Measurements from ENCODE around the gene HADHA.
A peak's percentile ranks its signal among the peaks of the same experiment; 100 is the strongest.

HADHA gene

GRCh38 chr2:26190369-26190768 lies 54.1 kb downstream of the HADHA start:
- DNase-seq = no peak

GRCh38 chr2:26189751-26190150 lies 54.7 kb downstream of the HADHA start:
- no peak for DNase-seq

DNA sequence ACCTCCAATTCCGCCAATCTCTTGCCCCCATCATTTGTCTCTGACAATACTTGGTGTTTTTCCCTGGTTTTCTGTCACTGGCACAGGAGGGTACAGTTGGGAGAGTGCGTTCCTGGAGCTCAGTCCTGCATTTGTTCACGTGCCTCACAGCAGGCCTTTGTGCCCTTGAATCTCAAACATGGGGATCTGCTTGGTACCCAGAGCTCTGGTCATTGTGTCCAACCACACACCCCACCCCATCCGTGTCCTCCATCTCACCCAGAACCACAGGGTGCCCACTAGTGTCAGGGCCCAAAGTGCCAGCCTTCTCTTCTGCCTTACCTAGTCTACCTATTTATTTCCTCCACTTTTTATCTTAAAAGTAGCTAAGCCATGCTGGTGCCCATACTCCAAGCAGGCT lies 55.3 kb downstream of the HADHA start:
- DNase-seq = no peak

DNA sequence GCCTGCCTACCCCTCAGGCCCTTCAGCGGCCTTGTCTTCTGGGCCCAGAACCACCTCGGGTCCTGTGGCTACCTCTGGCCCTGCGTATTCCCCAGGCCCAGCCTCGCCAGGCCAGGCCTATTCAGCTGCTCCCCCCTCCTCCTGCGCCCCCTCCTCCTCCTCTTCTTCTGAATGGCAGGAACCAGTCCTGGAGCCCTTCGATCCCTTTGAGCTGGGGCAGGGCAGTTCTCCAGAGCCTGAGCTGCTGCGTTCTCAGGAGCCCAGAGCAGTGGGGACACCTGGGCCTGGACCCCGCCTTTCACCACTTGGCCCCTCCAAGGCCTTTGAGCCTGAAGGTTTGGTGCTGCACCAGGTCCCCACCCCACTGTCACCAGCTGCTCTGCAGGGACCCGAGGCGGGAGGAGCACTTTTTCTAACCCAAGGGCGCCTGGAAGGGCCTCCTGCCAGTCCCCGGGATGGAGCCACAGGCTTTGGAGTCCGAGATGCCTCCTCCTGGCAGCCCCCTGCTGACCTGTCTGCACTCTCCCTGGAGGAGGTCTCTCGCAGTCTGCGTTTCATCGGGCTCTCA lies 56.8 kb downstream of the HADHA start:
- no peak for DNase-seq

DNA sequence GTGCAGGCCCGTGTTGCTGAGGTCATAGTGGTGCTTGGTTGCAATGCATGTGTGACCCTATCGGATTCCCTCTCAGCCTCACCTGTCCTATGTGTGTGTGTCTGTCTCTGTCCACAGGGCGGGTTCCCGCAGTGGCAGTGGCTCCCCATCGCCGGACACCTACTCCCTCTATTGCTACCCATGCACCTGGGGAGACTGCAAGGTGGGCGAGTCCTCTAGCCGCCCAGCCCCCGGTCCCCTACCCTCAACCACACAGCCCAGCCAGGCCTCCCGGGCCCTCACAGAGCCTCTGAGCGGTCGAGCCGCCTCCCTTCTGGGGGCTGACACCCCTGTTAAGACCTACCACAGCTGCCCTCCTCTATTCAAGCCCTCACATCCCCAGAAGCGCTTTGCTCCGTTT lies 57.3 kb downstream of the HADHA start:
- DNase-seq = no peak

DNA sequence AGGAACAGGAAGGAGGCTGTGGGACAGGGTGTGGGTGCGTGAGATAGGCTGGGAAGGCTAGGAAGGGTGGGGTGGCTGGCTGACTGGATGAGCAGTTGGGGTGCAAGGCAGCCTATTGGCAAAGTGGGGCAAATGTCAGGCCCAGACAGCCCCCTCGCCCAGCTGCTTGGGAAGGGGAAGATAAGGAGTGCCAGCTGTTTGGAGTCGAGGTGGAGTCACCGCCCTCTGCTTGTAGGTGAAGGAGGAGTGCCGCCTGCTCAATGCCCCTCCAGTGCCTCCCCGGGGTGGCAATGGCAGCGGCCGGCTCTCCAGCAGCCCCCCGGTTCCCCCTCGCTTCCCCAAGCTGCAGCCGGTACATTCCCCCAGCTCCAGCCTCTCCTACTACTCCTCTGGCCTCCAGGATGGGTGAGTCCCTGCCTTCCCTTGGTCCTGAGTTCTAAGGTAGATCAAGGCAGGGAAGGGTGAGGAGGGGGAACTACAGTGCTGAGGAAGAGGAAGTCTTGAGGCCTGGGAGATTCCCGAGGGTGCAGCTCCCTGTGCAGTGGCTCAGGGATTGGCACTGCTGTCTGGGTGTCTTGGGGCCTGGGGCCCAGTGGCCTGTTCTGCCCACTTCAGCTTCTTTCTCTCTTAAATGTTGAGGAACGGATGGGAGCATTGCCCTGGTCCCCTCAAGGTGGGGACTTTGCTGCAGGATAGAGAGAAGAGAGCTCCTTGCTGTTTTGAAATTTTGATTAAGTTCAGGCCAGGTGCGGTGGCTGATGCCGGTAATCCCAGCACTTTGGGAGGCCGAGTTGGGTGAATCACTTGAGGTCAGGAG lies 58.3 kb downstream of the HADHA start:
- DNase-seq = no peak

DNA sequence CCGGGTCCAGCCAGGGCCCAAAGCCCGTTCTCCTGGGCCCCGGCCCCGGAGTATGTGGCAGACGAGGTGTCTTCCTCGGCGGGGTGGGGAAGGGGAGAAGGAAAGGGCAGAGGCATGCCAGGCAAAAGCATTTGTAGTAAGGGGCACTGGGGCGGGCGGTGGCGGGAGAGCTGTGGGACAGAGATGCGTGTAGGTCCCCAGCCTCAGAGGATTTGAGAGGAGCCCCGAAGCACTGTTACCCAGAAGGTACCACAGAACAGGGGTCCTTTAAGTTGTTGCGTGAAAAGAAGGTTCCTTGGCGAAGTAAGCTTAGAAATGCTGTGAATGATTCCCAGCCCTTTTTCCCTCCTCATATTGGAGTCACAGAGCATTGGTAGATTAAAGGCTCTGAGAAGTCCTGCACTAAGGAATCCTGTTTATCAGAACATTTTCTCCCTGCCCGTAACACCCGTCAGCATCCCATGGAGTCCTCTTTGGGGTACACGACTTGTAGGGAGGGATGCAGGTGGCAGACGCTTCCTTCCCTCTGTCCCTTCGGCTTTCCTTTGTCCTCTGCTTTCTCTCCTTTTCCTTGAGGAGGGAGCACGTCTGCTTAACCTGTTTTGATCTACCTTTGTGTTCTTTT lies 59.0 kb downstream of the HADHA start:
- no peak for DNase-seq

- DNase-seq = peak; percentile 20 to 44
Measured at GRCh38 chr2:26184555-26185303, 59.7 kb downstream of the HADHA start.

DNA sequence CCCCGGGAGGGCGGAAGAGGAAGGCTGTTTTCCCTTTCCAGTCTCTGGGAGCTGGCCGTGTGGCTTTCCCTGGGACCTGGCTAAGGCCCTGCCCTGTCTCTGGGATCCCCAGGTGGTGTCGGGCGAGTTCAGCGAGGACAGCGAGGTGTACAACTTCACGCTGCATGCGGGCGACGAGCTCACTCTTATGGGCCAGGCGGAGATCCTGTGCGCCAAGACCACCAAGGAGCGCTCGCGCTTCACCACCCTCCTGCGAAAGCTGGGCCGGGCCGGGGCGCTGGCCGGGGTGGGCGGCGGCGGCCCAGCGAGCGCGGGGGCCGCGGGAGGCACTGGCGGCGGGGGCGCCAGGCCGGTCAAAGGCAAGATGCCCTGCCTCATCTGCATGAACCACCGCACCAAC lies 60.3 kb downstream of the HADHA start:
- DNase-seq = no peak

DNA sequence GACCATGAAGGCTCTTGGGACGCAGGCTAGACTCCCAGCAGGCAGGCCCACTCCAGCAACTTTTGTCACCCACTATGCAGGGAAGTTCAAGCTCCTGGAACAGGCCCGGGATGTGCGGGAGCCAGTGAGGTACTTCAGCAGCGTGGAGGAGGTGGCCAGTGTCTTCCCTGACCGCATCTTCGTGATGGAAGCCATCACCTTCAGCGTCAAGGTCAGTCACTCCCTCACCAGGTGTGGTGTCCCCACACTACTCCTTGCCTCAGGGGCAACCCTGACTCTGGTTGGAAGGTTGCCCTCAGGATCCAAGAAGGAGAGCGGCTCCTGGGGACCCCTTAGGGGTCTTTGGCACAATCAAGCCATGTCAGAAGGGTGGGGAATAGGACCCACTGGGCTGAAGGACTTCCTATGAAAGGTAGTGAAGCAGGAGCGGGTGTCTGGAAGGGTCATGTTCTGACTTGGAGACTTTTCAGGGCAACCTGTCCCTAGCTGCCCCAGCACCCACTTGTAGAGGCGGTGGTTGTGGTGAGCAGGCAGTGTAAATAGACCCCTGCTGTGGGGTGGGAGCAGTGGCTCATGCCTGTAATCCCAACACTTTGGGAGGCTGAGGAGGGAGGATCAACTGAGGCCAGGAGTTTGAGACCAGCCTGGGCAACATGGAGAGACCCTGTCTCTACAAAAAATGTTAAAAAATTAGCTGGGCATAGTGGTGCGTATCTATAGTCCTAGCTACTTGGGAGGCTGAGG lies 61.4 kb downstream of the HADHA start:
- no peak for DNase-seq

- no peak for DNase-seq
Measured at GRCh38 chr2:26182441-26182840, 62.0 kb downstream of the HADHA start.

GRCh38 chr2:26179446-26179913 lies 65.0 kb downstream of the HADHA start:
- DNase-seq = no peak

- no peak for DNase-seq
Measured at GRCh38 chr2:26178746-26179436, 65.5 kb downstream of the HADHA start.

GRCh38 chr2:26178246-26178645 lies 66.2 kb downstream of the HADHA start:
- DNase-seq = no peak

- no peak for DNase-seq
Measured at GRCh38 chr2:26177122-26177521, 67.3 kb downstream of the HADHA start.

DNA sequence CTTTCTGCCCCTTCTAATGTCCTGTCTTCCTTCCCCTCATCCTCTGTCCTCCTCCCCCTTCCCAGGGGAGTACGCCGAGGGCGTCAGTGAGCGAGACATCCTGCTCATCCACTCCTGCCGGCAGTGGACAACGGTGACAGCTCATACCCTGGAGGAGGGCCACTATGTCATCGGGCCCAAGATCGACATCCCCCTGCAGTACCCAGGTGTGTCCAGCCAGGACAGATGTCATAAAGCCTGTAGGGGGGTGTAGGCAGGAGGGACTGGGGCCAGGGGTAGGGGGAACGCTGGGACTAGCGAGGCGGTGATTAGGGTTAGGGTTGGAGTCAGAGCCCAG lies 68.2 kb downstream of the HADHA start:
- DNase-seq = no peak

DNA sequence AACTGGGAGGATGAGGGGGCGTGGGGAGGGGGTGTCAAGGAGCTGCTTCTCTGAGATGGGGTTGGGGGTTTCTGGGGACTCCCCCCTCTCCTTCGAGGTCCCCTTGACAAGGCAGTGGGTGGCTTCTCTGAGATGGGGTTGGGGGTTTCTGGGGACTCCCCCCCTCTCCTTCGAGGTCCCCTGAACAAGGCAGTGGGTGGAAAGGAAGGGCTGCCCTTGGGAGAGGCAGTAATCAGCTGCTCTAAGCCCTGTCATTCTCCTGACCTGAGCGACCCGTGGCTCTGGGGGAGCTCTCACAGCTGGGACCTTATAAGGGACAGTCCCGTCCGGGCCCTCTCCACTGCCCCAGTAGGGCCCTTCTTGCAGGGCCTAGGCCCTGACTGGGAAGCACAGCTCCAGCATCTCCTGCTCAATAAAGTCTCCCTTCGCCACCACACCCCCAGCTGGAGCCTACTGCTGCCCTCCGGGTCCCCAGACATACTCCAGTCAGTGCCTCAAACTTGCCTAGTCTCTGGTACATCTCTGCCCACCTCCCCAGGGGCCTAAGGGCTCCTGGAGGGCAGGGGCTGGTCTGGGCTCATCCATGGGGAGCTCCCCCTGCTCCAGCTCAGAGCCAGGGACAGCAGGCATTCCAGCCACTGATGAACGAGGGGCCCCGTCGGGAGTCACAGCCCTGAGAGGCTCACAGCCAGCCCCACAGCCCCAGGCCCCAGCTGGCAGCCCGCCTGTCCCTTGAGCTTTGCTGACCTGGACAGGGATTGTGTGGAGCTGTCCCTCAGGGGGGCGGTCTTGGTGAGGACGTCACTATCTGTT lies 68.8 kb downstream of the HADHA start:
- no peak for DNase-seq

DNA sequence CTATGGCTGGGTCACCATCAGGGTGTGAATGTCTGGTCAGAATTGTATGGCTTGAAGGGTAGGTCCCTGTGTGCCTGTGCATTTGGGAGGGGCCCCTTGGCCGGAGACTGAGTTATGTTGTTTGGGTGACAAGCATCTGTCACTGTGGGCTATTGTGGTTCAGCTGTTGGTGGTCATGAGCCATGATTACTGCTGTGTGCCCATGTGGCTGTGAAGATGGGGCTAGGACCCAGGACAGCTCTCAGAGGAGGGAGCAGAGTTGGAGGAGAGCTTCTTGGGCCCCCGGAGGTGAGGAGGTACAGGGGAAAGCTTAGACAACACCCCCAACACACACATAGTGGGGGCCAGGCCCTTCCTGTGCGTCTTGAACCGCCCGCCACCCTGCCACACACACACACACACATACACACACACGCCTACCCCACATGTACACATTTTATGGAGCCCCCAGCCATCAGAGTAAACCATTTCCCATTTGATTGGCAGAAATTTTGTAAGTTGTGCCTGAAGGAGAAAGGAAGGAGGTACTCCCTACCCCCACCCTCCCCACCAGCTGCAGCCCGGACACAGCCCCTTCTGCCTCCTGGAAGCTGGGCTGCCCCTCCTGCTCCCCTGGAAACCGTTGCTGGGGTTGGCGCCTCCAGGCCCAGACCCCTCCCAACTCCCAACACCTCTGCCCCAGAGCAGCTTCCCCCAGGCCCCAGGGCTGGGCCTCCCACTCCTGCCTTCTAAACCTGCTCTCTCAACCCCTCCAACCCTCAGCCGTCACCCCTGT lies 69.6 kb downstream of the HADHA start:
- no peak for DNase-seq

GRCh38 chr2:26173776-26174482 lies 70.5 kb downstream of the HADHA start:
- no peak for DNase-seq

All from NCI-H2081 (cell line).